Stimulated activated naive CD8-positive, alpha-beta T cell treated with anti-CD3 and anti-CD28 coated beads, Interleukin-15, Interleukin-2, amounts not matched to agents 100 U/mL and 50 U/mL, for 24 hours (primary cell): Measurements from ENCODE around the gene OR10H2.
"Not testable (repeated sequence)": the region's sequence is repeated elsewhere in the genome, so short reads cannot be mapped to it uniquely, and the experiment has no call there.

ENCODE experiments used
- ATAC-seq: fragments of 150-1000 bp; cut with Tn5 transposase; one replicate; pipeline ENCODE4 v1.10.0; 2021
- DNase-seq: peaks from one replicate; pipeline ENCODE4 v3.0.0; 2021

The OR10H2 gene

GRCh38 chr19:15769586-15769985 is 41.8 kb downstream of the OR10H2 start:
- ATAC-seq = no peak
- DNase-seq = no peak

DNA sequence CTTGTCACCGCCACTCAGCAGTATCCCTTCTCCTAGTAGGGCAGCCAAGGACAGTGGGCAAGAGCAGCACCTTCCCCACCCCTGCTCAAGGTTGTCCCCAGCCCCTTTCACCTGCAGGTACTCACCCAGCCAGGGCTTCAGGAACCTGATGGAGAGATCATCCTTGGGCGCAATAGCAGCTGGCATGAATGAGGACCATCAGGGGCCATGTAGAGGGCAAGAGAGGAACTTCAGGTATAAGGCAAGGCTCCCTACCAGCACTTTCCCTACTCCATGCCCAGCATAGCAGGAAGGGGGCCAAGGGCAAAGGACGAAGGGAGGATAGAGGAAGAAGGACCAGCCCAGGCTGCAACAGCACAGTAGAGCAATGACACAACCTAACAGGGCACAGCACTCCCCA is 46.3 kb downstream of the OR10H2 start:
- ATAC-seq, DNase-seq: not testable (repeated sequence)

GRCh38 chr19:15775249-15775648 is 47.4 kb downstream of the OR10H2 start:
- no peak for DNase-seq
- ATAC-seq = no peak

- ATAC-seq (no peak), DNase-seq (no peak)
These were observed 48.4 kb downstream of the OR10H2 start for GRCh38 chr19:15776264-15776663.

GRCh38 chr19:15776991-15777970 is 49.5 kb downstream of the OR10H2 start:
- DNase-seq = no peak
- ATAC-seq = no peak
